Measurements from ENCODE around the gene SGPP1.
"Not testable (repeated sequence)": the region's sequence is repeated elsewhere in the genome, so short reads cannot be mapped to it uniquely, and the experiment has no call there.

SGPP1 gene

GRCh38 chr14:63673886-63674497, 53.9 kb downstream of the SGPP1 start:
- no peaks in the 10 kb centered on the region for H3K36me3 ChIP-seq (ENCODE audit: control insufficient read depth, insufficient read depth, low read length)
- H3K4me3 ChIP-seq (ENCODE audit: low read length): no peak overlapping the region
- no CpG with 5 or more reads among the region's 7 CpGs for WGBS (ENCODE audit: insufficient coverage, insufficient read length)
- H3K27ac ChIP-seq (ENCODE audit: low read length): no peak overlapping the region
- H3K4me1 ChIP-seq (ENCODE audit: control insufficient read depth, insufficient read depth, low read length): no peaks in the 10 kb centered on the region
- DNase-seq (ENCODE audit: low read depth, low spot score): no peak
- H3K9me3 ChIP-seq (ENCODE audit: control insufficient read depth, insufficient read depth, low read length): no peaks in the 10 kb centered on the region
- no peaks in the 10 kb centered on the region for H3K27me3 ChIP-seq (ENCODE audit: control insufficient read depth, insufficient read depth, low read length)

GRCh38 chr14:63673255-63673654, 54.6 kb downstream of the SGPP1 start:
- DNase-seq (ENCODE audit: low read depth, low spot score): no peak
- Histone ChIP-seq H3K36me3 (ENCODE audit: control insufficient read depth, insufficient read depth, low read length) (no peaks in the 10 kb centered on the region), H3K9me3 (ENCODE audit: control insufficient read depth, insufficient read depth, low read length) (no peaks in the 10 kb centered on the region), H3K27ac (ENCODE audit: low read length) (no peak overlapping the region), H3K4me3 (ENCODE audit: low read length) (no peak overlapping the region), H3K27me3 (ENCODE audit: control insufficient read depth, insufficient read depth, low read length) (no peaks in the 10 kb centered on the region), H3K4me1 (ENCODE audit: control insufficient read depth, insufficient read depth, low read length) (no peaks in the 10 kb centered on the region)
- 100% methylated on average over 1 of the region's 5 CpGs for WGBS (ENCODE audit: insufficient coverage, insufficient read length)

GRCh38 chr14:63672417-63673180, 55.3 kb downstream of the SGPP1 start:
- no peaks in the 10 kb centered on the region for H3K4me1 ChIP-seq (ENCODE audit: control insufficient read depth, insufficient read depth, low read length)
- H3K4me3 ChIP-seq (ENCODE audit: low read length): no peak overlapping the region
- no peaks in the 10 kb centered on the region for H3K27me3 ChIP-seq (ENCODE audit: control insufficient read depth, insufficient read depth, low read length)
- H3K36me3 ChIP-seq (ENCODE audit: control insufficient read depth, insufficient read depth, low read length): no peaks in the 10 kb centered on the region
- DNase-seq (ENCODE audit: low read depth, low spot score): no peak
- no peak overlapping the region for H3K27ac ChIP-seq (ENCODE audit: low read length)
- no peaks in the 10 kb centered on the region for H3K9me3 ChIP-seq (ENCODE audit: control insufficient read depth, insufficient read depth, low read length)
- no CpG with 5 or more reads among the region's 7 CpGs for WGBS (ENCODE audit: insufficient coverage, insufficient read length)

- Histone ChIP-seq H3K27ac (ENCODE audit: low read length) (no peak overlapping the region), H3K36me3 (ENCODE audit: control insufficient read depth, insufficient read depth, low read length) (no peaks in the 10 kb centered on the region), H3K9me3 (ENCODE audit: control insufficient read depth, insufficient read depth, low read length) (no peaks in the 10 kb centered on the region), H3K4me1 (ENCODE audit: control insufficient read depth, insufficient read depth, low read length) (no peaks in the 10 kb centered on the region), H3K27me3 (ENCODE audit: control insufficient read depth, insufficient read depth, low read length) (no peaks in the 10 kb centered on the region), H3K4me3 (ENCODE audit: low read length) (no peak overlapping the region)
- no peak for DNase-seq (ENCODE audit: low read depth, low spot score)
- WGBS (ENCODE audit: insufficient coverage, insufficient read length): no CpG with 5 or more reads among the region's 3 CpGs
Observed at GRCh38 chr14:63671987-63672386, 55.9 kb downstream of the SGPP1 start.

GRCh38 chr14:63670692-63671091, 57.2 kb downstream of the SGPP1 start:
- DNase-seq (ENCODE audit: low read depth, low spot score): no peak
- Histone ChIP-seq H3K36me3 (ENCODE audit: control insufficient read depth, insufficient read depth, low read length) (no peaks in the 10 kb centered on the region), H3K27ac (ENCODE audit: low read length) (no peak overlapping the region), H3K4me3 (ENCODE audit: low read length) (no peak overlapping the region), H3K9me3 (ENCODE audit: control insufficient read depth, insufficient read depth, low read length) (no peaks in the 10 kb centered on the region), H3K27me3 (ENCODE audit: control insufficient read depth, insufficient read depth, low read length) (no peaks in the 10 kb centered on the region), H3K4me1 (ENCODE audit: control insufficient read depth, insufficient read depth, low read length) (no peaks in the 10 kb centered on the region)

- DNase-seq (ENCODE audit: low read depth, low spot score): no peak
- Histone ChIP-seq H3K27ac (ENCODE audit: low read length) (no peak overlapping the region), H3K4me1 (ENCODE audit: control insufficient read depth, insufficient read depth, low read length) (no peaks in the 10 kb centered on the region), H3K4me3 (ENCODE audit: low read length) (no peak overlapping the region), H3K27me3 (ENCODE audit: control insufficient read depth, insufficient read depth, low read length) (no peaks in the 10 kb centered on the region), H3K36me3 (ENCODE audit: control insufficient read depth, insufficient read depth, low read length) (no peaks in the 10 kb centered on the region), H3K9me3 (ENCODE audit: control insufficient read depth, insufficient read depth, low read length) (no peaks in the 10 kb centered on the region)
- WGBS (ENCODE audit: insufficient coverage, insufficient read length): no CpG with 5 or more reads among the region's 1 CpG
Observed at GRCh38 chr14:63666335-63666734, 61.5 kb downstream of the SGPP1 start.

- no peak for DNase-seq (ENCODE audit: low read depth, low spot score)
- H3K4me3 ChIP-seq (ENCODE audit: low read length): no peak overlapping the region
- no peaks in the 10 kb centered on the region for H3K9me3 ChIP-seq (ENCODE audit: control insufficient read depth, insufficient read depth, low read length)
- no peaks in the 10 kb centered on the region for H3K4me1 ChIP-seq (ENCODE audit: control insufficient read depth, insufficient read depth, low read length)
- H3K36me3 ChIP-seq (ENCODE audit: control insufficient read depth, insufficient read depth, low read length): no peaks in the 10 kb centered on the region
- H3K27me3 ChIP-seq (ENCODE audit: control insufficient read depth, insufficient read depth, low read length): no peaks in the 10 kb centered on the region
- no CpG with 5 or more reads among the region's 12 CpGs for WGBS (ENCODE audit: insufficient coverage, insufficient read length)
- H3K27ac ChIP-seq (ENCODE audit: low read length): no peak overlapping the region
Observed at GRCh38 chr14:63663428-63664341, 64.2 kb downstream of the SGPP1 start.

- DNase-seq (ENCODE audit: low read depth, low spot score): no peak
- H3K9me3 ChIP-seq (ENCODE audit: control insufficient read depth, insufficient read depth, low read length): no peaks in the 10 kb centered on the region
- no peak overlapping the region for H3K4me3 ChIP-seq (ENCODE audit: low read length)
- no peaks in the 10 kb centered on the region for H3K36me3 ChIP-seq (ENCODE audit: control insufficient read depth, insufficient read depth, low read length)
- no CpG with 5 or more reads among the region's 8 CpGs for WGBS (ENCODE audit: insufficient coverage, insufficient read length)
- no peaks in the 10 kb centered on the region for H3K4me1 ChIP-seq (ENCODE audit: control insufficient read depth, insufficient read depth, low read length)
- no peak overlapping the region for H3K27ac ChIP-seq (ENCODE audit: low read length)
- H3K27me3 ChIP-seq (ENCODE audit: control insufficient read depth, insufficient read depth, low read length): no peaks in the 10 kb centered on the region
Observed at GRCh38 chr14:63662776-63663175, 65.1 kb downstream of the SGPP1 start.

GRCh38 chr14:63661881-63662280, 66.0 kb downstream of the SGPP1 start:
- not testable (repeated sequence) for H3K9me3 ChIP-seq (ENCODE audit: control insufficient read depth, insufficient read depth, low read length); H3K27ac ChIP-seq (ENCODE audit: low read length); H3K27me3 ChIP-seq (ENCODE audit: control insufficient read depth, insufficient read depth, low read length); H3K36me3 ChIP-seq (ENCODE audit: control insufficient read depth, insufficient read depth, low read length); H3K4me3 ChIP-seq (ENCODE audit: low read length); DNase-seq (ENCODE audit: low read depth, low spot score); H3K4me1 ChIP-seq (ENCODE audit: control insufficient read depth, insufficient read depth, low read length)
- no CpG with 5 or more reads among the region's 10 CpGs for WGBS (ENCODE audit: insufficient coverage, insufficient read length)

GRCh38 chr14:63659726-63660125, 68.1 kb downstream of the SGPP1 start:
- Histone ChIP-seq H3K9me3 (ENCODE audit: control insufficient read depth, insufficient read depth, low read length) (no peaks in the 10 kb centered on the region), H3K27me3 (ENCODE audit: control insufficient read depth, insufficient read depth, low read length) (no peaks in the 10 kb centered on the region), H3K4me3 (ENCODE audit: low read length) (no peak overlapping the region), H3K36me3 (ENCODE audit: control insufficient read depth, insufficient read depth, low read length) (no peaks in the 10 kb centered on the region), H3K4me1 (ENCODE audit: control insufficient read depth, insufficient read depth, low read length) (no peaks in the 10 kb centered on the region), H3K27ac (ENCODE audit: low read length) (no peak overlapping the region)
- no peak for DNase-seq (ENCODE audit: low read depth, low spot score)
- no CpG with 5 or more reads among the region's 4 CpGs for WGBS (ENCODE audit: insufficient coverage, insufficient read length)

Measured in iPS DF 6.9 (cell line).